ENCODE data around the gene GDPD5.
"Not testable (repeated sequence)": the region's sequence is repeated elsewhere in the genome, so short reads cannot be mapped to it uniquely, and the experiment has no call there.

GDPD5 gene

DNA sequence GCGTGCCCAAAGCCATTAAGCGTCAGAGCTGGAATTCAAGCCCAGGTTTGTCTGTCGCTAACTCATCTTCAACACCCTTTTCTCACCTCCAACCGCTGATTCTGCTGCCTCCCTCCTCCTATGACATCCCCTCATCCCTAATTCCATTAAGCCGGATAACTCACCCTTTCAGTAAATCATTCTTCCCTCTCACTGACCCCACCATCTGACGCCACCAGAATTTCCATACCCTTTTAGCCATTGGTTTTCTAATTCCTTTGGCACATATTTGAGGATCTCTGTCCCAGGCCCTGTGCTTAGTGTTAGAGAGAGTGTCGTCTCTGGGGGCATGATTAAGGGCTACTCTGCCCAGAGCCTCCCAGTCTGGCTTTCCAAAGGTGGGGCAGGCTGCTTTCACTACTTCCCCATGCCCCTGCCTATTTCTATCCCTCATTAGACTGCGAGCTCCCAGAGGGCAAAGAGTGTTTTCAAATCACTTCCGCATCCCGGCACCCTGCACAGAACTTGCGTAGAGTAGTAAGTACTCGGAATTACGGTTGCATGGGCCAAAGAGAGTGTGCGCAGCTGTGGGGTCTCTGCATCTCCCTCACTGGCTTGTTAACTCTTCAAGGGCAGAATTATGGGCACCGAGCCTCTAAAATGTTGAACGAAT is 96.6 kb downstream of the GDPD5 start:
- no peak for DNase-seq (ENCODE audit: low read depth)

DNA sequence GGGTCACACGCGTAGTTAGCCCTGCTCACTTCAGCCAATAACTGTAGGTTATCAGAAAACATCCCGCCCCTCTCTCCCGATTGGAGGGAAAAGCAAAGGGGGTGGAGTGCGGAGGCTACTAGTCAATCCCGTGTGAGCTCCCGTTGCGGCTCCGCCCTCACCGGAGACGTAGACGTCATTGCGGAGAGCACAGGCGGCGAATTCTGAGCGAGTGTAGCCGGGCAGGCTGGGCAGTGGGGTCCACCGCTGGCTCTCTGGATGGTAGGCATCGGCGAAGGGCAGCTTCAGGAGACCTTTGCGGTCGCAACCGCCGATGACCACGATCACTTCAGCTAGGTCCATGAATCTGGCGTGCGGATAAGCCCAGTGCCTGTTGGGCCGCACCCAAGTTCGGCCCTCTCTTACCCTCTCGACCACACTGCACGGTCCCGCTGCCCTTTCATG is 97.4 kb downstream of the GDPD5 start:
- DNase-seq (ENCODE audit: low read depth) = peak; percentile 29

DNA sequence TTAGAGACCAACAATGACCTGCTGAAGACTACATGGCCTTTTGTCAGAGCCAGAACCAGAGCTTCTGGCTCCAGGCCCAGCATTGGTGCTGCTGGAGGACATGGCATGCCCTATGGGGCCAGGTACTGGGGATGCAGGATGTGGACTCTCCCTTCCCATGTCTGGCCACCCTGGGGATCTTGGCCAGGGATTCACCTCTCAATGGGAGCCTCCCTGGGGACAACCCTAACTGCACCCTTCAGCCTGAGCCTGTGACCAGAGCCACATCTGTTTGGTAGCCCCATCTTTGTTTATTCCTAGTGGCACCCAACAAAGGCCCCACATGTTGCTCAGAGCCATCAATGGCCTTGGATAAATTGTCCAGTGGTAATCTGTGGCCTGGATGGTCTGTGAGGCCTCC is 98.6 kb downstream of the GDPD5 start:
- DNase-seq (ENCODE audit: low read depth) = no peak

DNA sequence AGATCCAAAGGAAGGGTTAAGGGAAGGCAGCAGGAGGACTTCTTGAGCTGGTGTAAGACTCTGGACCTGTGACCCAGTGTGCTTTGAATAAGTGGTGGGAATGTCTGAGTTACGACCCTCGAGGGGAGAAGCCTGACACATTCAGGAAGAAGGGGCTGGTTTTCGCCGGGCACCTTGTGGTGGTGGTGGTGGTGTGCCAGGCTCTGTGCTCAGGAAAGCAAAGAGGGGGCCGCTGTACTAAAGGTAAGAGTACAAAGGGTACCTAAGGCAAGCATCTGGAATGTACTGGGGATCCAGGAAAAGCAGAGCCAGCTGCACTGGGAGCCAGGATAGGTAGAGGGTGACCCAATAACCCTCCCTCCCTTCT is 99.0 kb downstream of the GDPD5 start:
- DNase-seq (ENCODE audit: low read depth) = no peak

DNA sequence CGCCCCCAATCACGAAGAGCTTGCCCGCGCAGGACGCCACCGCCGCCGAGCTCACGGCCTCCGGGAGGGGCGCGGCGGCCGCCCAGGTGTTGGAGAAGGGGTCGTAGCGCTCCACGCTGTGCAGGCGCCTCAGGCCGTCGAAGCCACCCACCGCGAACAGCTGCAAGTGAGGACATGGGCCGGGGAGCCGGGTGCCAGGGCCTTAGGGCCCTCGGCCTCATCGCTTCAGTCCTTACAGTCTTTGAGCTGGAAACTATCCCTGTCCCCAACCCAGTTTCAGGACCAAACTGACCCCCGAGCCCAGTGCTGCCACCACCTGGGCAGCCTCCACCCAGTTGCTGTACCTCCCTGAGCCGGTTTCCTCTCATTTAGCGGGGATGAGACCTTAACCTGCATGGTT is 100.3 kb downstream of the GDPD5 start:
- DNase-seq (ENCODE audit: low read depth) = no peak

DNA sequence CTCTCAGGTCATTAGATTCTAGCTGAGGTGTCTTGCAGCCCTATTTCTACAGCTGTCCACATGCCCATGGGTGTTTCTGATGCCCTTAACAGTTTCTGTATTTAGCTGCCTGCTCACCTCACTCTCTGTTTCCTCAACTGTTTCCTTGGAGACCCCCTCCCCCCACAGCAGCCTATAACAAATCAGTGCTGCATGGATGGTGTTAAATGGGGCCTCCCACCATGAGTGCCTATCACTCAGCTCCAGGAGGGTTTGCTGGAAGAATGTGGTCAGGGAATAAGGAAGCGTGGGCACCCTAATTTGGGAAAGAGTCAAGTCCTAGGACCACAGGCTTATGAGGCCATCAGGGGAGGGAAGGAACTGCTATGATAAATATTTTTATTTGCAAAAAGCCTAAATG is 101.3 kb downstream of the GDPD5 start:
- DNase-seq (ENCODE audit: low read depth) = no peak

DNA sequence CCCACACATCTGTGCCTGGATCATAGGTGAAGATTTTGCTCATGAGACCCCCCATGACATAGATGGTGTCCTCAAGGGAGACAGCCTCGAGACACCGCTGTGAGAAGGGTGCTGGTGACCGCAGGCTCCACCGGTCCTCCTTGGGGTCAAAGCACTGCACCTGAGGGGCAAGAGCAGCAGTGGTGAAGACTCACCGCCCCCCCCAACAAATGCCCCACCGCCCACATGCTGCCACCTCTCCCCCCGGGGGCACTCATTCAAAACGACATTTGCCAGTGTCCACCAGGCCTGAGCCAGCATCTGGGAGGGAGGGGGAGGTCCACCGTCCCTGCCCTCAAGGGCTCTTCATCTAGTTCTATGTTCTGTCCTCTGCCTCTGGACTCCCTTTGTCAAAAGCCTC is 102.0 kb downstream of the GDPD5 start:
- DNase-seq (ENCODE audit: low read depth) = no peak

DNA sequence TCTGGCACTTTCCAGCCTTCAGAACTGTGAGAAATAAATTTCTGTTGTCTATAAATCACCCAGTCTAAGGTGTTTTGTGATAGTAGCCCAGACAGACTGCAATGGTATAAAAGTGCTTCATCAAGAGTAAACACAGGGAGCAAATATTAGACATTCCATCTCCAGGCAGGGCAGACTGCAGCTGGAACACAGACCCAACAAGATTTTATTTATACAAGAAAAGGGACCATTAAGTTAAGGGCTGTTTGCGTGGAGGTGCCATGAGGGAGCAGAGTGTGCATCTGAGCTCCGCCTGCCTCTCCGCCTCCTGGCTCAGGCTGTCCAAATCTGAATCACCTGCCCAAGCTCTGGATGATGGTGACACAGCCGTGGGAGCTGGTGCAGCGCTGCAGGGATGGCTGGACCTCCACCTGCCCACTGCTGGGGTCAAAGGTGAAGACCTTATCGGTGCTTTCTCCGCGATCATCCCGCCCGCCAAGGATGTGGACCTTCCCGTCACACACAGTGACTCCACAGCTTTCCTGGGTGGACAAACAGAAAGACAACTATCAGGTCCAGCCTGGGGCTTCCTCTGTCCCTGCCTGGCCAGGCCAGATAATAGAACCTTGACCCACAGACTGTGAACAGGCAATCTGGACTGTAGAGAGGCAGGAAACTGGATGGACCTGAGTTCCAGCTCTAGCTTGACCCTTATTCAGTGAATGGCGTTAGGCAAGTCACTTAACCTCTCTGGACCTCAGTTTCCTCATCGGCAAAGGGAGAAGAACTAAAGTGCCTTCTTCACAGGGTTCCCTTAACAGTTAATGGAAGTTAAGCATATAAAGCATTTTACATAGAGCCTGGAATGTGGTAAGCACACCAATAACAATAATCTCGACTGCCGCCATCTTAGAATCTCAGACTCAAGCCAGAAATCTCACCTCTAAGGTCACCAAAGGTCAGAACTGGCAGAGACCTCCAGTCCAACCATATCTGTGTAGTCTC is 103.2 kb downstream of the GDPD5 start:
- DNase-seq (ENCODE audit: low read depth) = no peak

DNA sequence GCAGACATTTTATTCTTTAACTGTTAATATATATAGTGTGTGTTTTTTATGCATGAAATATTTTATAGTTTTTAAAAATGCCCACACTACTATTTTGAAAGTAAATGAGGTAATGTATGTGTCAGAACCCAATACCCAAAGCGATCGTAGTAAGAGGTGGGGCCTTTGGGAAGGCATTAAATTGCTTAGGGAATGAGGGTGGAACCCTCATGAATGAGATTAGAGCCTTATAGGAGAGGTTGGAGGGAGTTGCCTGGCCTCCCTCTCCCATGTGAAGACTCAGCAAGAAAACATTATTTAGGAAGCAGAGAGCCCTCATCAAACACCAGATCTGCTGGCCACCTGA is 103.9 kb downstream of the GDPD5 start:
- no peak for DNase-seq (ENCODE audit: low read depth)

DNA sequence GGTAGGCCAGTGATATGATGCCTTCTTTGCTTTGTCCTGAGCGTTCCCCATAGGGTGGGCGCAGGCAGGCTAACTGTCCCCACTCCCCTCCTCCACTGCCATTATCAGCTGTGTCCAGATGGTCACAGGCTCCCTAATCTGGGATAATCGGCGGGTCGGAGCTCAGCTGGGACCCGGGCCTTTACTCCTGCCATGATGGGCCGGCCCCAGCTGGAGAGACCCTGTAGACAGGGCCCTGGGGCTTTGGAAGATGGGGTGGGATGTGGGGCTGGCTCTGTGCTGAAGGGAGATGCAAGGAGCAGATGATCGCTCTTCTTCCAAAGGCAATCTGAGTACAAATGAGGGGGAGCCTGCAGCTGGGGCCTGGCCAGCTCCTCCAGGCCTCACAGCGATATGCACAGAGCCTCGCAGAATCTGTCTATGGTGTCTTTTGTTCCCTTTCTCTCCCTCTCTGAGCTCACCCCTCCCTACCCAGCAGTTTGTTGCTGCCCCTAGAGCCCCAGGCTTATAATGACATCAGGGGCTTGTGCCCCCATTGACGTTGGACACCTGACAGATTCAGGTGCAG is 104.6 kb downstream of the GDPD5 start:
- DNase-seq (ENCODE audit: low read depth) = no peak

DNA sequence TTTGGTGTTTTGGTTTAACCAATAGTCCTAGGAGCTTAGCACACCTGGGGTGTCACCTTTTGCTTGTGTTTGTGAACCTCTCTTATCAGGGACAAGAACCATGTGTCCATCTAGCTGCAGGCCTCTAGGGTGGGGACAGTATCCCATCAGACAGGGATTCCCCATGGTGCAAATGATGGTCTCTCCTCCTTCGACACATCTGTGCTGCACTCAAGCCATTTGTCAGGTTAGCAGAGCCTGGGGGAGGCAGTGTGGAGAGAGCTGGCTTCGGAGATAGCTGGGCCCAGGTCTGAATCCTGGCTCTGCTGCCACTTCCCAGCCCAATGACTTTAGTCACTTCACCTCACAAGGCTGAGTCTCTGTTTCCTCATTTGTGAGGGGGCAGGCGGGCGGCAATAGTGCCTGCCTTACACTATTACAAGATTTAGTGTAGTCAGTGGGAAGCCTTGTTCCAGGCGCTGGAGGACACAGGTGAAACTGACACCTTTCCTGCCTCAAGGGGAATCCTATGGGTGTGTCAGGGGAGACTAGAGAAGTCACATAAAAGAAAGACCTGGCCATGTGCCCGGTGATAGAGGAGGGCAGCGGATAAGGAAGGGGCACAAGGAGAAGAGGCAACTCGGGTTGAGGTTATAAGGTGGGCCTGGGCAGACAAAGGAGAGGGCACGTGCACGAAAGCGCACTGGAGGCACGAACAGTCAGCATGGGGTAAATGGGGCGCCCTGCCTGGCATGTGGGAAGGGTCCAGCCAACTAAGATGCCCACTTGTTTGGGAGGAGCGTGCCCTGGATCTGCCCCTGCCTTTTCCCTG is 105.3 kb downstream of the GDPD5 start:
- no peak for DNase-seq (ENCODE audit: low read depth)

DNA sequence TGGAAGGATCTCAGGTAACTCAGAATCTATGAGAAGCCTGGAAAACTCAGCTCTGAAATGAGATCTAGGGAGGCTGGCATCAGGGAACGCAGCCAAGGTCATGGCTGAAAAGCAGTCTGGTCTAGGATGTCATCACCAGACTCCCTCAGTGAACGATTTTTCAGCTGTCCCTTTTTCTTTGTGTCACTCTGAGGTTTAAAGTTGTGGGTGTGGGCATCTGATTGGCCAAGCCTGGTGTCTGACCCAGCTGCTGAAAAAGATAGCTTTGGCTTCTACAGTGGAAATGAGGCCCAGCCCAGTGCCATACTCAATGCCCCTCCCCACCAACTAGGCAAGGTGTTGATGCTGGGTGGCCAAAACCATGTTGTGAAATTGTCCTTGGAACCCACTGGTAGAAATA is 111.9 kb downstream of the GDPD5 start:
- DNase-seq (ENCODE audit: low read depth) = no peak

DNA sequence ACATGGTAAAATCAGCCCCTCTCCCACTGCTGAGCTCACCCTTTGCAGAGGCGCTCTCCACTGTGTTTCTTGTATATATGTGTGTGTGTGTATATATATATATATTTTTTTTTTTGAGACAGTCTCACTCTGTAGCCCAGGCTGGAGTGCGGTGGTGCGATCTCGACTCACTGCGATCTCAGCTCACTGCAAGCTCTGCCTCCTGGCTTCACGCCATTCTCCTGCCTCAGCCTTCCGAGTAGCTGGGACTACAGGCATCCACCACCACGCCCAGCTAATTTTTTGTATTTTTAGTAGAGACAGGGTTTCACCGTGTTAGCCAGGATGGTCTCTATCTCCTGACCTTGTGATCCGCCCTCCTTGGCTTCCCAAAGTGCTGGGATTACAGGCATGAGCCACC is 112.6 kb downstream of the GDPD5 start:
- DNase-seq (ENCODE audit: low read depth) = not testable (repeated sequence)

DNA sequence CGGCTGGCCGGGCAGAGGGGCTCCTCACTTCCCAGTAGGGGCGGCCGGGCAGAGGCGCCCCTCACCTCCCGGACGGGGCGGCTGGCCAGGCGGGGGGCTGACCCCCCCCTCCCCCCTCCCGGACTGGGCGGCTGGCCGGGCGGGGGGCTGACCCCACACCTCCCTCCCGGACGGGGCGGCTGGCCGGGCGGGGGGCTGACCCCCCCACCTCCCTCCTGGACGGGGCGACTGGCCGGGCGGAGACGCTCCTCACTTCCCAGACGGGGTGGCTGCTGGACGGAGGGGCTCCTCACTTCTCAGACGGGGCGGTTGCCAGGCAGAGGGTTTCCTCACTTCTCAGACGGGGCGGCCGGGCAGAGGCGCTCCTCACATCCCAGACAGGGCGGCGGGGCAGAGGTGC is 115.8 kb downstream of the GDPD5 start:
- DNase-seq (ENCODE audit: low read depth) = not testable (repeated sequence)

DNA sequence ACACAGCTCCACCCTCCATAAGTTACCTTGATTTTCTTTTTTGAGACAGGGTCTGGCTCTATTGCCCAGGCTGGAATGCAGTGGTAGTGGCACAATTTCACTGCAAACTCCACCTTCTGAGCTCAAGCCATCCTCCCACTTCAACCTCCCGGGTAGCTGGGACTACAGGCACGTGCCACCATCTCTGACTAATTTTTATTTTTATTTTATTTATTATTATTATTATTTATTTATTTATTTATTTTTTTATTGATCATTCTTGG is 116.9 kb downstream of the GDPD5 start:
- DNase-seq (ENCODE audit: low read depth) = no peak

DNA sequence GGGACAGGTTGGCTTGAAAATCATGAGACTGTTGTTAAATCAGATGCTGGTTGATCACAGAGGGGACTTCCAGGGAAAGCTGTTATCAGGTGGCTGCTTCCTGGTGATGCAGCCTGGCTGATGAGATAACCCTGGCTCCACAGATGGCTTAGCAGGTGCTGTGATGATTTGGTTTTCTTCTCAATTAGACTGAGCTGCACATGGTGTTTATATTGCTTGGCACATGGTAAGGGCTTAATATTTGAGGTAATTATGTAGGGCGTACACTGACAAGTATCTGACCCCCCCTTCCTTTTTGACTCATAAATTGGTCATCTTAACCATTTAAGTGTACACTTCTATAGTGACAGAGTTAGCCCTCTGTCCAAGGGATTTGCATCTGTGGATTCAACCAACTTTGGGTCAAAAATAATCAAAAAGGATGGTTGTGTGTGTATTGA is 119.4 kb downstream of the GDPD5 start:
- DNase-seq (ENCODE audit: low read depth) = no peak

DNA sequence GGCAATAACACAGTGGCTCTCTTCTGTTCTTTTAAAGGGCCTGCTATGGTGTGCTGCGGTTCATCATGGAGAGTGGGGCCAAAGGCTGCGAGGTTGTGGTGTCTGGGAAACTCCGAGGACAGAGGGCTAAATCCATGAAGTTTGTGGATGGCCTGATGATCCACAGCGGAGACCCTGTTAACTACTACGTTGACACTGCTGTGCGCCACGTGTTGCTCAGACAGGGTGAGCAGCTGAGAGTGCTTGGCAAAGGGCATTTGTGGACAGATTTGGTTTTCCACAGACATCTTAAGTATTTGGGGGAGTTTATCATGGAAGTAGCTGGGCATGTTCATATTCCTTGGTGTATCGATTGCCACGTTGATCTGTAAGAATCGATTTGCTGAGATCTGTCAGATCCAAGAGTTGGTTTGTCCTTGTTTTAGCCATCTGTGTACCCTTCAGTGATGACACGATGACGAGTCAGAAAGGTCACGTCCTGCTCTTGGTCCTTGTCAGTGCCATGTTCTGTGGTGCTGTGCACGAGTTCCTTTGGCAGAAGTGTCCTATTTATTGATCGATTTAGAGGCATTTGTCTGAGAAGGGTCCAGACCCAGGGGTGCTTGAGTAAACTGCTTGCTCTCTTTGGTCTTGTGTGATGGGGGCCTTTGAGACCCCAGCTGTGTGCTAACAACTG is 121.6 kb downstream of the GDPD5 start:
- no peak for DNase-seq (ENCODE audit: low read depth)

DNA sequence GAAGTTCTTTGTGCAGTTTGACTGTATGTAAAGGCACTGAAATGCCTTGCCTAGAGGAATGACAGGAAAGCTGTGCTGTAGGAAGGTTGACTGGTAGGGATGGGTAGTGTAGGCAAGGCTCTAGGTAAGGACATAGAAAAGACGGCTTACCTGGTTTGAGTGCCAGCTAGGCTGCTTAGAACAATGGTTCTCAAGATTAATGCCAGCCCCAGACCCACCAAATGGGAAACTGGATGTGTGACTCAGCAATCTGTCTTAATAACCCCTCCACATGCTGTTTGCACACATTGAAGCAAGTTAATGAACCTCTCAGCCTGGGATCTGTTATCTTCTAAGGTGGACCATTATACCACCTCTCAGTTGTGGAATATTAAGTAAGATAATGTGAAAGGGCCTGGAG is 122.7 kb downstream of the GDPD5 start:
- no peak for DNase-seq (ENCODE audit: low read depth)

DNA sequence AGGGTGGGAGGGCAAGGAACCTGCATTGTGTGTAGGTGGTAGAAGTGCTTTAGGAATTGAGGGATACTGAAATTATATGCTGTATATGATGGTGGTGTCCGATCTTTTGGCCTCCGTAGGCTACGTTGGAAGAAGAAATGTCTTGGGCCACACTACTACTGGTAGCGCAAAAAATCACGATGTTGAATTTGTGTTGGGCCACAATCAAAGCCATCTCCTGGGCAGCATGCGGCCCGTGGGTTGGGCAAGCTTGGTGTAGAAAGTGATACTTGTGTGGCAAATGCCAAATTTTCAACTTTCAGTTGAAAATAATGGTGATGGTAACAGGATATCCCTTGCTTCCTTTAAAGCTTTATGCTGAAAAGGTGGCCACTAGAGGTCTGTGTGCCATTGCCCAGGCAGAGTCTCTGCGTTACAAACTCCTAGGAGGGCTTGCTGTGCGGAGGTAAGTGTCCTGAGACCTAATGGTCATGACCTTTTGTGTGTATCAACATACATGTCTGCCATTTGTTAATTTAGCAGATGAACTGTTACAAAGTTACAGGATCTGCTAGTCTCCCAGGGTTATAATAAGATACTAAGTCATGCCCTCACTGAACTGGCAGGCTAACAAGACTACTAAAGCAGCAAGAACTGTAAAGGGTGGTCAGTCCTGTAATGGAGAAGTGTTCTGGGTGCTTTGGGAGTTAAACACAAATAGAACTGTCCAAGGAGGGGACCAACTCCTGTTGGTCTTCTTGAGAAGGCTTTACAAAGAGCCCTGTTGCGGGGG is 123.6 kb downstream of the GDPD5 start:
- DNase-seq (ENCODE audit: low read depth) = no peak

DNA sequence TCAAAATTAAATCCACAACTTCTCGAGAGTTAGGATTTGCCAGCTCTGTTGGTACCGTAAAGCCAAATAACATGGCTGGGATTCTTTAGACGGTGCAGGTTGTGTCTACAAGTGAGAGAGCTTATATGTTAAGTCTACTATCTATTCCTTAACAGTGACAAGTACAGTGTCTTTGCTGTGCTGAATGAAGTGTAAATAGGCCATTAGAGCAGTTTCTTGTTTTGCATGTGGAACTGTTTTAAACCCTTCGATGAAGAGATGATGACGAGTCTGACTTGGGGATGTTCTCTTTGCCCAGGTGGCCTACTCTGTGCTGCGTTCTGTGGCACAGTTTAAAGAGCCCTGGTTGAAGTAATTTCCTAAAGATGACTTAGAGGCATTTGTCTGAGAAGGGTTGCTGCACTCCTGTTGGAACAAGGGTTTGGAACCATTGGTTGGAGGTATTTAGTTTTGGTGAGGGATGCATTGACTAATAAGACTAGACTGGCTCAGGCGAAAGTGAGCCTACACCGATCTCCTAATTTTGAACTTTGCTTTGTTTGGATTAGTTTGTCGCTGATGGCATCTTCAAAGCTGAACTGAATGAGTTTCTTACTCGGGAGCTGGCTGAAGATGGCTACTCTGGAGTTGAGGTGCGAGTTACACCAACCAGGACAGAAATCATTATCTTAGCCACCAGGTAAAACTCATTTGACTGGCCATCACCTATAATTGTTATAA is 125.4 kb downstream of the GDPD5 start:
- no peak for DNase-seq (ENCODE audit: low read depth)
